EL (cell line): Measurements from ENCODE around the gene PTPA.
"Not testable (repeated sequence)": the region's sequence is repeated elsewhere in the genome, so short reads cannot be mapped to it uniquely, and the experiment has no call there.

Experiments
- DNase-seq: peaks from one replicate; pipeline ENCODE4 v3.0.0-alpha.2; 2016

The PTPA gene

DNA sequence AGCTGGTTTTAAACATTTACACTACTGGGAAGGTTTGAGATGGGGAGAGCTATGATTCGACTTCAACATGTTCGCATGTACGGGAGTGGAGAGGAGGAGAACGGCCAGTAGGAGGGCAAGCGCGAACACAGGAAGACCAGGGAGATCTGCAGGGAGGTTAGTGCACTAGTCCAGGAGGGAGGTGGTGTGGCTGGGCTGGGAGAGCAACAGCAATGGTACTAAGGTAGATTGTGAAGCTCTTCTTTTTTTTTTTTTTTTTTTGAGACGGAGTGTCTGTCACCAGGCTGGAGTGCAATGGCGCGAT lies 50.3 kb downstream of the PTPA start:
- DNase-seq: no peak

DNA sequence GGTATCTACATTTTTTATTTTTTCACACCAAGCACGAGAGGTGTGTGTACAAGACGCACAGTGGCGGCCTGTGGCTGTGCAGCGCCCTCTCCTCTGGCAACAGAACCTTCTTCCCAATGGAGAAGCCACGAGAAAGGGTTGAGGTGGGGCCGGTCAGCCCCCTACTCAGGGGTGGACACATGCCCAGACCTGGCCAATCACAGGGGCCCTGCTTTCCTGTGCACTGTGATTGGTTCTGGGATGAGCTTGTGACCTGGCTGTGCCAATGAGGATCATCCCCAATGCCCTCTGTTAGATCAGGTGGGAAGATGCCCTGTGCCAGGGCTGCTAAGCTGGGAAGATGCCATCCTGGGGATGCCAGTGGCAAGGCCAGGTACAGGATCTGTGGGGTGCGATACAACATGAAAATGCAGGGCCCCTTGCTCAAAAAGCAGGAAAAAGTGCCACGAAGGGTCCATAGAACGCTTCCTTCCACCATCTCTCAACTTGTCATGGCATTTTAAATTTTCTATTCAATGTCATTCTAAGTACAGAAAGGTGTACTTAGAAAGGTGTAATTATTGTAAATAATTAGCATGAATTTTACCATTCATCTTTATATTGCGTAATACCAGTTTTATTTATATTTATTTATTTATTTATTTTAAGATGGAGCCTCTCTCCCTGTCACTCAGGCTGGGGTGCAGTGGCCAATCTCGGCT lies 51.4 kb downstream of the PTPA start:
- no peak for DNase-seq

DNA sequence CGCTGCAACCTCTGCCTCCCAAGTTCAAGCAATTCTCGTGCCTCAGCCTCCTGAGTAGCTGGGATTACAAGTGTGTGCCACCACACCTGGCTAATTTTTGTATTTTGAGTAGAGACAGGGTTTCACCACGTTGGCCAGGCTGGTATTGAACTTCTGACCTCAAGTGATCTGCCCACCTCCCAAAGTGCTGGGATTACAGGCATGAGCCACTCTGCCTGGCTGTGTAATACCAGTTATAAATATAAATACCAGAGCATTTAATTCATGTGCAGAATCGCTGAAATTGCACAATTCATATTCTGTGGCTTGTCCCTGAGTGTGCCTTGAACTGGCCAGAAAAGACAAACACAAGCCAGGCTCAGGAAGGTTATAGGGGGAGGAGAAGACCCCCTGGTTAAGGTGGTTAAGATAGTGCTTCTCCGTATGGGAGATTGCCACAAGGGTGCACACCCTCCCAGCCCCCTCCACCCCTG lies 52.0 kb downstream of the PTPA start:
- DNase-seq: not testable (repeated sequence)

- no peak for DNase-seq
These were observed 52.5 kb downstream of the PTPA start for GRCh38 chr9:129163753-129164152.

- DNase-seq: no peak
These were observed 53.2 kb downstream of the PTPA start for GRCh38 chr9:129164246-129164930.

GRCh38 chr9:129165198-129165597 lies 54.0 kb downstream of the PTPA start:
- DNase-seq: no peak

DNA sequence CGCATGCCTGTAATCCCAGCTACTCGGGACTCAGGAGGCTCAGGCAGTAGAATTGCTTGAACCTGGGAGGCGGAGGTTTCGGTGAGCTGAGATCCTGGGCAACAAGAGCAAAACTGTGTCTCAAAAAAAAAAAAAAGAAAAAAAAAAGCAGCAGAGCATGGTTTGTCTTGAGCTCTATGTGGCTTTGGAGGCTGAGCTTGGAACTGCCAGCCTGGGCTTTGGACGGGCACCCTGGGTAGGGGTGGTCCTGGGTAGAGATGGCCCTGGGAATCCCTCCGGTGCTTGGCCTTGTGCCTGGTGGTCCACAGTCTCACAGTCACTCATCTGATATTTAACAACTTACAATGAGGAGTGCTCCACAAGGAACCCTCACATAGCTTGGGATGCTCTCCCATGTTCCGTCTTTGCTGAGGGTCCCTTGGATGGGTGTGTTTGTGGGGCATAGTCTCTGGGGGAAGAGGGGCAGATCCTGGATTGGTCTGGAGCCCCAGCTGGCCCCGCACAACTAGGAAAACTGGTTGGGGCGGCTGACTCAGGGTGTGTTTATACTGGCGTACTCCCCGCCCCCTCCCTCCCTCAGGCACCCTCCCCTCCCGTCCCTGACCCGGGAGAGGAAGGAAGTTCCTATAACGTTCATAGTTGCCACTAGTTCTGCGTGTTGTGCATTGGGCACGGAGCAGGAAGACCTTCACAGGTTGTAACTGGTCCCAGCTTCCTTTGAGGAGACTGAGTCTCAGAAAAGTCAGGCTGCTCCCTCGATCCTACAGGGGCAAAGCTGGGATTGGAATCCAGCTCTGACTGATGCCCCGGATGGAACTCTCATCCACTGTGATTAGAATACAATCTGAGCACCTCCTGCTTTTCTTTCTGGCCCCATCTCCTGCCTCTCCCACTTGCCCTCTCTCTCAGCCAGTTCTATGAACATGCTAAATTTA lies 55.7 kb downstream of the PTPA start:
- peak; percentile 86 for DNase-seq

DNA sequence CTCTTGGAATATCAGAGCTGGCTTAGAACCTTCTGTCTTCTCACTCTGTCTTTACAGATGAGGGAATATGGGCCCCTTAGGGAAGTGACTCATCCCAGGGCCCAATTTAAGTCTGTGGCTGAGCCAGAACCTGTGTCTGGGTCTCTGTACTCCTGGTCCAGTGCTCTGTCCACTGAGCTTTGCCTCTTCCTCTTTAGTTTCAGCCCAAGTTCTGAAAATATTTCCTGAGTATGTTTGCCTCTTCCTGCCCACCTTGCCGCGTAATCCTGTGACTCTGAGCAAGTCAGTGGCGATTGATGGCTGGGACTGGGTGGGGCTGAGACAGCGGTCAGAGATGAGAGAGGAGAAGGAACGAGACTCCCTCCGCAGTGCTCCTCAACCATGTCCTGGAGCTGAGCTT lies 59.0 kb downstream of the PTPA start:
- DNase-seq: peak; percentile 48

- no peak for DNase-seq
These were observed 61.0 kb downstream of the PTPA start for GRCh38 chr9:129171993-129172751.

DNA sequence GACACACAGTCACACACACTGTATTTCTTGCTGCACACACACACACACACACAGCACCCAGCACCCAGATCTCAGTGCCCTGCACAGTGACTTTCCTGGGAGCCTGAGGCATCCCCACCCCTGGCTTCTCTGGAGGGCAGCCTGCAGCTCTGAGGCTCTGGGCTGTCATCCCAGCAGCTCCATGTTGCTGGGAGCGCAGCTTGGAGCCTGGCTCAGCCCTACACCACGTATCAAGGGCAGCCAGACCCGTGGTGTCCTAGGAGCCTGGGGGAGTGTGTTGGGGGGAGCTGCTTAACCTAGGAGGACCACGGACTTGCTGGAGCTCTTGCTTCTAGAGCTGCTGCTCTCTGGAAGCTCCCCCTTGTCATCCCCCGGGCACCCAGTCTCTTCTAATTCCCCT lies 61.6 kb downstream of the PTPA start:
- no peak for DNase-seq

- DNase-seq: no peak
These were observed 62.3 kb downstream of the PTPA start for GRCh38 chr9:129173296-129174101.

- DNase-seq: peak; percentile 89
These were observed 63.0 kb downstream of the PTPA start for GRCh38 chr9:129174102-129174723.

DNA sequence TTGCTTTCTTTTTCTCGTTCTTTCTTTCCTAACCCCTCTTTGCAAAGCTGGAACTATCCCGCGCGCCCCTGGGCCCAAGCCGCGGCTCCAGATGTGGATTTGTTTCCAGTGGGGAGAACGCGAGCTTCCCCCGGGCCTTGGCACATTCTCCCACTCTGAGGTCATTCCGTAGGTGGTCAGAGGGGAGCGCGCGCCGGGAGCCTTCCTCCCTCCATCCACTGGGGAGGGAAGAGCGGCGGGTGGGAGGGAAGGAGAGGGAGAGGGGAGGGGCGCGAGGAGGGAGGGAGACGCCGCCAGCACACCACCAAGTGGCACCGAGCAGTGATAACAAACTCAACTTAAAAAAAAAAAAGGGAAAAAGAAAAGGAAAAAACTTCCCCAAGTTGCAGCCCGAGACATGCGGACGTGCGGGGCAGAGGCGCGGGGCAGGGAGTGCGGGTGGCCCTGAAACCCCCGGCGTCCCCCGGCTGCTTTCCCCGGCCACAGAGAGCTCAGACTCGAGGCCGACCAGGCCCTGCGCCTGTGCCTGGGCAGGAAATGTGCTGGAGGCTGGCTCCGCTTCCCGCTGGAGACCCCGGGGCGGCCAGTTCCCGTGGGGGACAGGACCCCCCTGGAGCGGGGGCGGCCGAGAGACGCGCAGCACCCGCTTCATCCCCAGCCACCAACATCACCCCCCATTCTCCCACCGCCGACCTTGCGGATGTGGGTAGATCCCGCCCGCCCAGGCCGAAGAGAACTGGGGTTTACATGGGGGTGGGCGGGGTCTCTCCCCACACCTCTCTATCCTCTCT lies 63.7 kb downstream of the PTPA start:
- DNase-seq: peak; percentile 95

DNA sequence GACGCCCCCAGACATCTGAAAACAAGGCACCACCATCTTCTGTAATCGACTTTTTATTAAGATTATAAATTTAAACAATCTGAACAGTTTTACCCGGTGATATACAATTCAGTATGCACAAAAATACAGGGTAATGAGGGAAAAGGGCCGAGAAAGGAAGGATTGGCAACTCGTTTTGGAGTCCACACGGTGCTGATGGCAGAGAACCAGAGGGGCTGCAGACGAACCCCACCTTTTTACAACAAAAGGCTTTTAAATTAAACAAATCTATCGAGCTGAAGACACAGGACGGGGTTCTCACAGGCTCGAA lies 64.3 kb downstream of the PTPA start:
- no peak for DNase-seq

- peak; percentile 94 for DNase-seq
These were observed 64.8 kb downstream of the PTPA start for GRCh38 chr9:129175825-129176633.

- peak; percentile 27 for DNase-seq
These were observed 65.7 kb downstream of the PTPA start for GRCh38 chr9:129176701-129177442.

DNA sequence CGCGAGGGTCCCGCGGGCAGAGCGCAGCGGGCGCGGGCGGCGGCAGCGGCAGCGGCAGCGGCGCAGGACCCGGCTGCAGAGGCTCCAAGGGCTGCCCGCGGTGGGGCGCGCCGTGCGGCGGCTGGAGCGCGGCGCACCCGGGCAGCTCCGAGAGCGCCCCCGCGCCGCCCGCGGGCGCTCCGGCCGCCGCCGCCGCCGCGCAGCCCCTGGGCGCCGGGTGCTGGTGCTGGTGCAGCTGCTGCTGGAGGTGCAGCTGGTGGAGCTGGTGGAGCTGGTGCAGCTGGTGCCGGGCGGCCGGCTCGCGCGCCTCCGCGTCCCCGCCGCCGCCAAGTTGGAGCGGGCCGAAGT lies 66.2 kb downstream of the PTPA start:
- no peak for DNase-seq

DNA sequence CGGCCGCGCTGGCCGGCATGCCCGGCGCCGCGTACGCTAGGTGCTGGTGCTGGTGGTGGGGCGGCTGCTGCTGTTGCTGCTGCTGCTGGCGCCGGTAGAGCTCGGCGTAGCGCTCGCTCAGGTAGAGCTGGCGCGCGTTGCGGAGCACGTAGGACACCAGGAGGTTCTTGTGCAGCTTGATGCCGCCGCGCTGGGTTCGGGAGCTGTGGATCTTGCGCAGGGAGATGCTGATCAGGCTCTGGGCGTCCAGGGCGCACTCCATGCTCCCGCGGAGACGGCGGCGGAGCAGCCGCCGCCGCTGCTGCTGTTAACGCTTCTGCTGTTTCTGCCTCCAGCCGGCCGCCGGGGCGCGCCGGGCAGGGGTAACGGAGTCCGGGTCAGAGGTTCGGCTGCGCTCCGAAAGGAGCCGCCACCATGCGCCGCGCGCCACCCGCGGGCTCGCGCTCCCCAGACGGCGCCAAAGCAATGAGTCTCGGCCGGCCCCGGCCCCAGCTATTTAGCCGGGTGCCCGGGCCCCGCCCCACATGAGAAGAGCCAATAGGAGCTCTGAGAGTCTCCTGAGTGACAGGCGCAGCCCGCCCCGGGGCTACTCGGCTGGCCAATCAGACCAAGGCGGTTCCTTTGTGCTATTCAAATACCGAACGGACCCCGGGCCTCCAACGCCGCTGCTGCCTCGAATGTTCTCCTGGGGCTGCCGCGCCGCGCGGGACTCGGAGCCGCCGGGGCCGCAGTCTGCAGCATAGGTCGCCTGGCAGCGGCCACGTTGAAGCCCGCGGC lies 66.8 kb downstream of the PTPA start, which contains the start of gene IER5L:
IER5L (minus strand) TSS at position 471 of the 777 bp plus-strand sequence; CDS start at position 262, 209 bp downstream.
- peak; percentile 96 for DNase-seq
